Measurements from ENCODE around the gene BPTF. TPM values are rescaled to one million over a fixed set of nuclear protein-coding genes. Genes with fewer than 3 reads are reported as not detected.

BPTF gene
- total RNA-seq, 2 experiments from 2014 or later = 77.6 to 109 TPM

DNA sequence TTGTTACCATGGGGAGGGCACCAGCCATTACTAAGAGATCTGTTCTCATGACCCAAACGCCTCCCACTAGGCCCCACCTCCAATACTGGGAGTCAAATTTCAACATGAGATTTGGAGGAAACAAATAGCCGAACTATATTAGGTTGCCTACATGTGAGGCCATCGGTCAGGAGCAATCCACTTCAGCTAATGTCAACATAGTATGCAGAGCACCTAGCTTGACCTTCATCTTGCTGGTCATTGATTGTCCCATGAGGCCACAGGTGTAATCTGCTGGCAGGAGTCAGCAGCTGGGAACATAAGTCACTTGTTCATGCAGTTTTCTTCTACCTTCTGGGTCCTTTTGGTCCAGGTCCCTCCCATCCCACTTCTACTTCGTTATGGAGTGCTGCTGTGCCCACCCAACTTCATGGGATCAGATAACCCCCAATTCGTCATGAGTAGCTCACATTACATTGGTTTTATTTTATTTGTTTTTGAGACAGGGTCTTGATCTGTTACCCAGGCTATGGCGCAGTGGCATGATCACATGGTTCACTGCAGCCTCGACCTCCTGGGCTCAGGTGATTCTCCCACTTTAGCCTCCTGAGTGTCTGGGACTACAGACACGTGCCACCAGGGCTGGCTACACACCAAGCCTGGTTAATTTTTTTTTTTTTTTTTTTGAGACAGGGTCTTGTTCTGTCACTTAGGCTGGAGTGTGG is 204.4 kb downstream of the BPTF start:
- intact Hi-C loops (cut with DNase I, micrococcal nuclease) = loop anchor here in 1 of 2 experiments (10.0 kb wide), 1 partner anchor 315 kb away; the partner anchor contains the start of gene NOL11
- POLR2A ChIA-PET = no interaction called here

More for the DNA sequence above, 204.4 kb downstream of the BPTF start:
- ATAC-seq (no peak), DNase-seq (no peak)
- H3K27ac Mint-ChIP-seq = no peak overlapping the region
- no peaks in the 10 kb centered on the region for H3K36me3 Mint-ChIP-seq (ENCODE audit: low read depth)
- H3K9me3 Mint-ChIP-seq (ENCODE audit: low read depth) = no peaks in the 10 kb centered on the region
- CTCF ChIA-PET = interaction anchor here (2.5 kb wide), 1 partner anchor 10 kb away, joined by 7 read pairs; no protein-coding TSS in a partner anchor
- no peaks in the 10 kb centered on the region for H3K27me3 Mint-ChIP-seq
- H3K4me3 Mint-ChIP-seq = no peak overlapping the region
- H3K4me1 Mint-ChIP-seq = no peaks in the 10 kb centered on the region

Other genes starting within 250 kb of the BPTF start
- gene NOL11, start 107.6 kb upstream of the BPTF start, total RNA-seq = 10 to 100 TPM; 79.3 to 79.7 TPM
- gene C17orf58, start 171.0 kb downstream of the BPTF start, total RNA-seq = 10 to 100 TPM; 19.4 to 23.7 TPM
- 100 to 1,000 TPM; 186 to 190 TPM for gene KPNA2, start 210.2 kb downstream of the BPTF start, total RNA-seq